NCI-H446 (cell line): ENCODE data around the gene TSPAN18.
"Not testable (repeated sequence)": the region's sequence is repeated elsewhere in the genome, so short reads cannot be mapped to it uniquely, and the experiment has no call there.

Experiments used
- DNase-seq, 2 experiments: peaks; one replicate each; lab custom pipeline; 2025; lab: John Stamatoyannopoulos, UW

TSPAN18 gene

DNA sequence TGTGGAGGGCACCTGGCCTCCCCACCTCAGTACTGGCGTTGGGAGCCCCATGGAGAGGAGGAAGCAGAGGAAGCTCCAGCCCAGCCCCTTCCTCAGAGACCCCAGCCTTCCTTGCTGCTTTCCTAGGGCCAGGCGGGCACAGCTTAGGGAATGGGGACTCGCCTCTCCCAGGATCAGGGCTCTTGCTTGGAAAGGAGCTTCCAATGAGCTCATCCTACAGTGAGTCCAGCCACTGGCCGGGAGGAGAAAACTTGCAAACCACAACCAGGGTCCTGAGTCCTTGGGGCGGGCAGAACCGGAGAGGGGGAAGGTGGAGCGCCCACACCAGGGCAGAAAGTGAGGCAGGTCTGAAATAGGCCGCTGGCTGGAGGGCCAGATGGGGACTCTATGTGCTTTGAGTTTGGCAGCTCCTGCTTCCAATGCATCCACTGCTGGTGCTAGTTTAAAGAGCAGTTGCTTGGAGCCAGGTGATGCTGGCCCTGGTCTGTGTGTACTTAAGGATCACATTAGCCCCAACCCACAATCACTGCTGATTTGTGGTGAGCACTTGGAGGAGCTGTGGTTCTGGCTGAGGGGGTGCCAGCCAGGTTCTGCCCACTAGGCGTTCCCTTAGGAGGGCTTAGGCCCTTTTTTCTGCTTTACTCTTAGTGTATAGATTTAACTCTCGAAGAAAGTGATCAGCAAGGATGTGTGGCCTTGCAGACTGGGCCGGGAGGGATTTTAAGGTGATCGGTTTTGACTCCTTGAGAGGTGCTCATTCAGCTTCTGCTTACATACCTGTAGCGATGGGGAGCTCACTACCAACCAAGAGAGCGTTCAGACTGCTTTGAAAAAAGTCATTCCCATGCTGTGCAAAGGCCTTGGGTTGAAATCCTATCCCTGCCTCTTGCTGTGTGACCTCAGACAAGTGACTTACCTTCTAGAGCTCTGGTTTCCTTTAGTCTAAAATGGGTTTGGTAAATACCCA is 142.0 kb downstream of the TSPAN18 start:
- peak in 1 of 2 experiments; percentile 70 for DNase-seq

DNA sequence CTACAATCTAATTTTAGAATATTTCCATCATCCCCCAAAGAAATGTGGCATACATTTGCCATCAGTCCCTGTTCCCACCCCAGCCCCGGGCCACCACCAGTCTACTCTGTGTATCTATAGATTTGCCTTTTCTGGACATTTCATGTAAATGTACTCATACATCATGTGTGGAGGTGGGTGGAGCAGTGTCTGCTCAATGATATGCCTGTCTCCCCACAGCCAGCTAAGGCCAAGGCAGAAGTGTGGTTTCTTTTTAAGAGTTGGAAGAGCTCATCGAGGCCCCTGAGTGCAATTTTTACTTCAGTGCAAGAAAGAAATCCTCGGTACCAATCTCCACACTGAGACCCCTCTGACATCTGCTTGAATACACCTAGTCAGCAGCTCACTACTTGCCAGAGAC is 143.4 kb downstream of the TSPAN18 start:
- DNase-seq: no peak

DNA sequence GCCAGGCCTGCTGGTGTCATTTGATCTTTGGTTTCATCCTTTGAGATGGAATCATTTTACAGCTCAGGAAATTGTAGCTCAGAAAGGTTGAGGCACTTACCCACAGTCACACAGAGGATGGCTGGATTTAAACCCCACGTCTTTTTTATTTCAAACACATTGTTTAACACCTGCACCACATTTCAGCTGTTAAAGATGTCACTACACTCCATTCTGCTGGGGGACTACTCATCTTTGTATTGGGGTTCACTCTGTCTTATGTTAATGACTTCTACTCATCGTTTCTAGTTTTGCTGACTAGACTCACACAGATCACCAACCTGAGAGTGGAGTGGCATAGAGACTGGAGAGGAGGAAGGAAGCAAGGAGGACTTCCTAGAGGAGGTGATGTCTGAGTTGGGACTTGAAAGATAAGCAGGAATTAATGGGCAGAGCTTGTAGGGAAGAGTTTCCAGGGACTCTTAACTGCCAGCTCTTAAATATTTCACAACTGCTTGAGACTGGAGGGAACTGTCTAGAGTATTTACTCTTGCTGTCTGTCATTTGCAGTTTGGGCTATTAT is 143.9 kb downstream of the TSPAN18 start:
- no peak for DNase-seq

DNA sequence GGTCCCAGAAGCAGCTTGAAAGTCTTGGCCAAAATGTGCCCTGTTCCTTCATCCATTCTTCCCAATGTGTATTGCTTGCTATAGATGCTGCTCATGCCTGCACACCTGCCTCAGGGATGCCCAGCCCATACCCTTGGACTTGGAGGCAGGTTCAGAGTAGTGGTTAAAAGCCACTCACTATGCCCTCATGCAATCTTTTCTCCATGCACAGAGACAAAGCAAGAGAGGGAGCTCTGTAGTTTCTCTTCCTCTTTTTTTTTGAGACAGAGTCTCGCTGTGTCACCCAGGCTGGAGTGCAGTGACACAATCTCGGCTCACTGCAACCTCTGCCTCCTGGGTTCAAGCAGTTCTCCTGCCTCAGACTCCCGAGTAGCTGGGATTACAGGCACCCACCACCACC is 144.9 kb downstream of the TSPAN18 start:
- not testable (repeated sequence) for DNase-seq

DNA sequence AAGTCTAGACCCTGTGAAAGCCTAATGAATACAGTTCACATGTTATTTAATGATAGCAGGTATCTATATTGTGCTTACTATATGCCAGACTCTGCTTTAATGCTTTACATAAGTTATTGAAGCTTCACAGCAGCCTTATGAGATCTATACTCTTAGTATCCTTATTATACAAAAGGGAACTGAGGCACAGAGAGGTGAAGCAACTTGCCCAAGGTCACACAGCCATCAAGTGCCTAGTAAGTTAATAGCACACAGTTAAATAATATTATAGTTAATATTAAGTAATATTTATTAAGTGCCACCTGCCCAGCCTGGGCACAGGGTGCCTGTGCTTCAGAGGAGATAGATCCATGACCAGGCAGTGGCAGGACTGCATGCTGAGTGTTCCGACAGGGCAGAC is 145.8 kb downstream of the TSPAN18 start:
- DNase-seq: no peak

DNA sequence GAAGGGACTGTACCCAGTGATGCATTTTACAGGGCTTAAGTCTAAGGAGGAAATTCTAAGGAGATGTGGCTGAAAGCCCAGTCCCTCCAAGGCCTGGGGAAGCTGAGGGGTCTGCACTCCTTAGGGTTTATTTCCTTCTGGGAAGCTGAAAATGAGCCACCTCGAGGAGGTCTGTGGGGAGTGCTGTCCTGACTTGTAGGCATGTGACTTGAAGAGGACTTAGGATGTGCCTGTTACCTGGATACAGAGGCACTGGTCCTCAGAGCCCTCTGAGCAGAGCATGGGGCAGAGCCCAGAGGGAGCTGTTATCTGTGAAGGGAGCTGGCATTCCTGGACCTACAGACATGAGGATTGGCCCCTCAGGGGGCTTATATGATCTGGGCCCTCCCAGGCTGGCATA is 146.8 kb downstream of the TSPAN18 start:
- no peak for DNase-seq

DNA sequence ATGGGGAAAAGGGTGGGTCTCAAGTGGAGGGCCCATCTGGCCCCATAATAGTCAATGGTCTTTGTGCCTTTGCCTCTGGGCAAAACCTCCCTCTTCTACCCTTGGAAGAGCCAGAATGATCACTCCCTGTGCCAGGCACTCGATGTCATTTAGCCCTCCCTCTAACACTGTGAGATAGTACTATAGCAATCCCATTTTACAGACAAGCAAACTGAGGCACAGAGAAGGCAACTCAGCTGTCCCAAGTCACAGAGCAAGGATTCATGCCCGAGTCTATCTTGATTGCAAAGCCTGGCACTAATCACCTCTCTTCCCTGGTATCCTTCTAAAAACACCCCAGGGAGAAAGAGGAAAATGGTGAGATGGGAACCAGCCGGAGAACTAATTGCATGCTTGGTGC is 147.5 kb downstream of the TSPAN18 start:
- DNase-seq: no peak

DNA sequence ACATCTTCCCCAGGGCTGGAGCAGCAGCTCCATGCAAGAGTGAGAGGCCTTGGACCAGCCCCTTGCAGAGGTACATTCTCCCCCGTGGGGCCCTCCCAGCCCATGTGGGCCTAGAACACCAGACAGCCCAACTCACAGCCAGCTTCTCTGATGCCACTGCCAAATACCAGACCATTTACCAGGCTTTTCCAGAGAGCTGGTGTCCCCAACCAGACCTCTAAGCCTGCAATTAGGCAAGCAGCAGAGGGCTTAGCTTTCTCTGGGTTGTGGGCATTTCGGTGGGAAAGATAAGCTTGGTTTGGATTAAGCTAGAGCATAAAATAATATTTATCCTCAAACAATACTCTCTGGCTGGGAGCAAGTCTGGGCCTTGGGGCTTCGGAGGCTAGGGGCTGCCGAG is 148.3 kb downstream of the TSPAN18 start:
- DNase-seq: no peak

DNA sequence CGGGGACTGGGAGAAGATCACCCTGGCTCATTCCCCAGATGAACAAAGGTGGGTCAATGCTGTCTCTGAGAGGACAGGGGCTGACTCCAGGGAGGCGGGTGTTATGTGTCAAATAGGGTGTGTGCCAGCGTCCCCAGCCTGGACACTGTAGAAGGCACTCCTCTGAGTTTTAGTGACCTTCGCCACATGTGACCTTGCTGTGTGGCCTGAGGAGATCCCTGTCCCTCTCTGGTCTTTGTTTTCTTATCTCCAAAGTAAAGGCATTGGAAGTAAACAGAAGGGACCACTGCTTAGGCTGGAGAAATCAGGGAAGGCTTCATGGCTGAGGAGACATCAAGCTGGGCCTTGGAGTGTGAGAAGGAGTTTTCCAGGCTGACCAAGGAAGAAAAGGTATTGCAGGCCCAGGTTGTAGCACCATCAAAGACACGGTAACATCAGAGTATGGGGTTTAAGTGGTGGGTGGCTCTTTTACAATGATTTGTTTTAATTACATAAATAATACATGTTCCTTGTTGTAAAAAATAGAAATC is 149.5 kb downstream of the TSPAN18 start:
- DNase-seq: no peak

DNA sequence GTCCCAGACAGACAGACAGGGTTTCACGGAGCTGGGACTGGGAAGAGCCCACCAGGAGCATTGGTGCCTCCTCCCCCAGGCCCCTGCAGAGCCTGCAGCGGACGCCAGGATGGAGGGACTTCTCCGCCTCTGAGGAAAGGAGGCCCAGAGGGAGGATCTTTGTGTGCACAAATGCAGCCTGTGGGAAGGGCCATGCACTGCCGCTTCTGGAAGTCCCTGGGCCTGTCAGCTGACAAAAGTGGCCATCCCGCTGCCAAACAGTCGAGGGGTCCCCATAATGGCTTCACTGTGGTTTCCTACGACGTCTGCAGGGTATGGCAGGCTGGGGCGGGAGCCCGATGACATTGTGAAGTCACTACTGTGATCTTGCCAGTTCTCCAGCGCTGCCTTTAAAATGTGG is 150.1 kb downstream of the TSPAN18 start:
- DNase-seq: no peak

DNA sequence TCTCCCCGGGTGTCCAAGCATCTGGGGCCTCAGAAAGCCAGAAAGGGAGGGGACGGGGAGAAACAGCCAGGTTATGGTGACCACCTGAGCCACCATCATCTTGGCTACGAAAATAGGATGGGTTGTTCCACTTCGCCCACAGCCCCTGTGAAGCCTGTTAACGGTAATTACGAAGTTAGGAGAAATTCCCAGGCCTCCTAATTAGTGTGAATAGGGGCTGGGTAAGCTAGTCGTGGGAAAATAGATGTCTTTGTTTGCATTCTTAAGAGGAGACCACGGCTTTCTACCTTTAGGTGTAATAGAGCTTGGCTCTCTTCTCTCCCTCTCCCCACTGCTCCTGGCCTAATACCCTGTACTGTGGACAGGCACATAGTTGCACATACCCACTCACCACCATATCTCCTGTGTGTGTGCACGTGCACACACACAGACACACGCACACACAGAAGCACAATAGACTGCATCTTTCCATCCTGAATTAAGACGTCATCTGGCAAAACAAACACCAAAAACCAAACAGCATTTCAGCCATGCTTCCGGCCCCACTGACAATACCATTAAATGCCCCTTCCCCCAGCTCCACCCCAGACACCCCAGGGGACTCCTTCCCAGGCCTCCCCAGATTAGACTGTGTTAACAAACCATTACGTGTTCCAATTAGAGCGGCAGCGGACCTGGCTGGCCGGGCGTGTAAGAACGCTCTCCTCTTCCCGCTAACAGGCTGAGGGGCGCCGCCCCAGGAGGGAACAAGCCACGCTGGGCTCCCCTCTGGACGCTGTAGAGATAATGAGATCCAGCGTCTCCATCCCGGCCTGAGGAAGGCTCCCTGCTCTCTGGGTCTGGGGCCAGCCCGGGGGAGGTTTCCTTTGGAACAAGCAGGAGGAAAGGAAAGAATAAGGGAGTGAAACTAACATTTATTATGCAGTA is 151.1 kb downstream of the TSPAN18 start:
- no peak for DNase-seq

DNA sequence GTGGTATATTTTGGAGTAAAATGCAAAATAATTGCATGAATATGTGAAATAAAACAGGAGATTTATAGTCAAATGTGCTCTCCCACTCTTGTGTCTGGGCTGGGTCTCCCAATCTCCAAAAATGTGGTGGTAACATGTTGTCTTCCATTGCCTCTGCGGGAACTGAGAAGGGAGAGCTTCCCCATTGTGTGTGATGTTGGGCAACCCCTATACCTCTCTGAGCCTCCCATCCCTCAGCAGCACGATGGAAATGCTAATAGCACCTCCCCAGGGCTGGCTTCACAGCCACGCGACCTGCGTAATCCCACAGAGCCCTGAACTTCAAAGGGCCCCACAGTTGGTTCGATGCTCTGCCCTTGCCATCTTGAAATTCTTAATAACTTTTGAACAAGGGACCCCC is 151.9 kb downstream of the TSPAN18 start:
- DNase-seq: no peak

DNA sequence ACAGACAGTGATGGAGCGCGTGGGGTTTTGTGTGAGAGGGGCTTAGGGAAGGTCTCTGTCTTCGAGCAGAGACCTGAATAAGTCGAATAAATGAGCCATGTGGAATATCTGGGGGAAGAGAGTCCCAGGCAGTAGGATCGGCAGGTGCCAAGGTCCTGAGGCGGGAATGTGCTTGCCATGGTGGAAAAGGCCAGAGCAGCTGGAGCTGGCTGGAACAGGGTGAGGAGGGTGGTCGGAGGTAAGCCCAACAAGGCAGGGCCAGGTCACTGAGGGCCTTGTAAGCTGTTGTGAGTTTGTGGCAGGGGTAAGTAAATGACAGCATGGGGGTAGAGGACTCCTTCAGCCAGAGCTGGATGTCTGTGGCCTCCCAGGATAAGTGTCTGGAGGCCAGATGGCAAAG is 152.7 kb downstream of the TSPAN18 start:
- DNase-seq: no peak

DNA sequence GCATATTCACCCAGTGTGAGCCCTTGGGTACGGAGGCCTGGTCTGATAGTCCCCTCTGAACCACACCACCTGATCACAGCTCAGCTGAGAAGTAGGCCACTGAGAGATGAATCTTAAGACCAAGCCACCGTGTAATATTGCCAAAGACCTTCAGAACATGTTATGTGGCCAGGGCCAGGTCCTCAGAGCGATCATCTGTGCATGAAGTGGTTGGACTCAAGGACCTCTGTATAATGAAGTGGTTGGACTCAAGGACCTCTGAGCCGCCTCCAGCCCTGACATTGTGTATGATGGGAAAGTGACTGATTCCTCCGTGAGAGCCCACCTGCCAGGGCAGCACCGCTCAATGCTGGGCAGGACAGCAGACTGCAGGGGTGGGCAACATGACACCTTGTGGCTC is 153.7 kb downstream of the TSPAN18 start:
- DNase-seq: no peak

DNA sequence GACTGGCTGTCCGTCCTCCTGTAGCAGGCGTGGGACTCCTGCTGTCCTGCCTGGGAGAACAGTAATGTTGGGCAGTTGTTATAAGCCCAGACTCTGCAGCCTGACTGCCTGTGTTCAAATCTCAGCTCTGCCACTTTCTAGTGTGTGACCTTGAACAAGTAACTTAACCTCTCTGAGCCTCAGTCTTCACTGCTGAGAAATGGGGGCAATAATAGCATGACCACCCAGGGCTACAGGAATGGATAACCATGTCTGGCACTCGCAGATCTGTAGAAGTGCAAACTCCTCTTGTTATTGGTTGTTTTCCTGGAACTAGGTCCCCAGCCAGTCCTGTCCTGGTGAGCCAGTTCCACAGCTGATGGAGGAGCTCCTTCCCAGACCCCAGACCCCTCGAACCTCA is 154.2 kb downstream of the TSPAN18 start:
- no peak for DNase-seq

DNA sequence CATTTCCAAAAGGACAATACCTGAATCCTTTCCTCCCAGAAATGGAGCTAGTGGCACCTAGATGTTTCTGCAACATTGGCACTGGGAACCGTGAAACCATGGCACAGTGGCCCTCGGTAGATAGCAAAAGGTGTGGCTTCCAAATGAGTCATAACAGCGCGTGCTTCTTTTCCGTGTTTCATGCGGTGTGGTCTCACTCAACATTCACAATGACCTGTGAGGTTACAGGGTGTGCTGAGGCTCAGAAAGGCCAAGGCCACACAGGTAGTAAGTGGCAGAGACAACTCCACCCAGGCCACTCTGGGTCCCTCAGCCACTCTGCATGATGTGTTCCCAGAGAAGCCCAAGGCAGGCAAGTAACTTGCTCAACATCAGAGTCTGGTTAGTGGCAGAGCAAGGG is 156.5 kb downstream of the TSPAN18 start:
- DNase-seq: no peak

DNA sequence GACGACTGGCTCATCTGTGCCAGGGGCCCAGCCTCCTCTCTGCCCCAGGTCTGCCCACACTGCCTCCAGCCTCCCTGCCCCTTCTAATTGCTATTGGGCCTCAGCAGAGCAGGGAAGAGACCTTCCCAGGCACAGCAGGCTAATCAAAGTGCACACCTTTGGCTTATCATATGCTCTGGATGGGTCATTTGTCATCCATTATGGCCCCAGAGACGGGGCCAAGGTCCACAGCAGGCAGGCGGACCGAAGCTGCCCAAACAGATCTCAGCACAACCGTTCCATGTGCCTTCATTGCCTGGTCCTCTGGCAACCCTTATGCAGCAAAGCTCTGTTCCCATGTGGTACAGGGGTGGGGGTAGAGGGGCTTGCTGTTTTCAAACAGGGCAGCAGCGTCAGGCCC is 157.3 kb downstream of the TSPAN18 start:
- DNase-seq: no peak

DNA sequence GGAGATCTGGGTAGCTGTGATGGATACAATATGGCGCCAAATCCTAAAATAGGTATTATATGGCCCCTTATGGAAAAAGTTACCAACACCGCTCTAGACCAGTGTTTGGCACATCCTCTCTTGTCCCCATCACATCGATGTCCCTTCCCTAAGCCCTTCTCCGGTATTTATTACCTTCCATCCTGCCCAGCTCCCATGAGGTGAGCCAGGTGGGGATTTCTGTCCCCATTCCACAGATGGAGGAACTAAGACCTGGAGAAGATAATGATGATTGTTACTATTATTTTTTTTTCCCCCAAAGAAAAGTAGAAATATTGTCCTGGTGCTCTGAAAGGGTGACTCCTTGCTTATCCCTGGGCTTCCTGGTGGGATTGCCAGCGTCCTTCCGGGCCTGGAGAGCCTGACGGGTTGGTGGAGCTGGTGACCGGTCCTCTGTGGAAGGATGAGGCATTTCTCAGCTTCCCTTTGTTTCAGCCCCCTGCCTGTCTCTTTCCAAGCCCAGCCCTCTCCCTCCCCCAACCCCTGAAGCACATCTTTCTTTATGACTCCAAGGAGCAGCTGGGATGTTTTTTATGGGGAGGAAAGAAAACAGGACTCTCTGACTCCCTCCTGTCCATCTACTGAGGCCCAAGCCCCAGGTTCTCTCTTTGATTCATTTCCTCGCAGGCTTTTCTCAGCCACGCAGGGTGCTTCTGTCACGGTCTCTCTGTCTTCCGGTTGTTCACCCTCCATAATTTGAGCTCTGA is 158.5 kb downstream of the TSPAN18 start:
- DNase-seq: no peak

DNA sequence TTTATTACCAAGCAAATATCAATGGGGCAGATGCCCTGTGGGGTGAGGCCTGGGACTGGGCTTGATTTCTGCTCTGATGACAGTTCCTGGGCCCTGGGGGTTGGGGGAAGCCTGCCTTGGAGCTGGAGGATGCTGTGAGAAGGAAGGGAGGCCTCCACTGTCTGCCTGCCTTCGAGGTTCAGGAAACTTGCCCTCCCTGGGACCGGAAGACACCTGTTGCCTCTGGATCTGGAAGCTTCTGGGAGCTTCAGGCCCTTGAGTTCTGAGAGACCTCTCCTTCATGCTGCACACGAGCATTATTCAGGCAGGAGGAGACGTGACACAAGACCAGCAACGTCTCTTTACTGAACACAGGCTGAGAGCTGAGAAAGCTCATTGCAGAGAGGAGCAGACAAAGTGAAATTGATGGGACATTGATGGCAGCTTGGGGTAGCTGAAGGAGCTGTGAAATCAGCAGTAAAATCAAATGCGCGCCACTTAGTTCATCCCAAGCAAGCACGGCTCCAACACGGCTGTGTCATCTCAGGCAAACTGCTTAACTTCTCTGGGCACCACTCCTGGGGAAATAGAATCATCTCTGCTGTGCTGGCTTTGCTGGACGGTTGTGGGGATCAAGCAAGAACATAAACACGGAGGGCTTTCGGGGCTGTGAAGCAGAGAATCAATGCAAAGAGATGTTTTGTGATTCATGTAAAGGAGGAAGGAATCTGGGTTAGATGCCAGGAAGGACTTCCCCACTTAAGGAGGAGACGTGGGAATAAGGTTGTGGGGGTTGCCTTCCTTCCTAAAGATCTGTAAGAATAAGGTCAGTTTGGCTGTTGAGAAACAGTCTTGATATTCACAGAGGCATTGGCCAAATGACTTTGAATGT is 159.4 kb downstream of the TSPAN18 start:
- no peak for DNase-seq

DNA sequence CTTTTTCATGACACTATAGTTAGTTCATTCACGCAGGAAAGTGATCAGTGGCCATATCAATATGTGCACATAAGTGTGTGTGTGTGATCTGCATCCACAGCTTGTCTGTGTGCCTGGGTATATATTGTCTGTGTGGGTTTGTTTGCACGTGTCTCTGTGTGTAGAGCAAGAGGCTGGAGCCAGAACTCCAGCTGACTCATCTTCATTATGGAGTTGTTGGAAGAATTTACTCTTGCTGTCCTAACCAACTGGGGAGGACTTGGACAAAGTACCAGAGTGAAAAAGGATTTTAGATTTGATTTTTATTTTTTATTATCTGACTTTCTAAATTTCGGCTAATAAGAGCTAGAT is 160.0 kb downstream of the TSPAN18 start:
- peak in 1 of 2 experiments; percentile 52 for DNase-seq

DNA sequence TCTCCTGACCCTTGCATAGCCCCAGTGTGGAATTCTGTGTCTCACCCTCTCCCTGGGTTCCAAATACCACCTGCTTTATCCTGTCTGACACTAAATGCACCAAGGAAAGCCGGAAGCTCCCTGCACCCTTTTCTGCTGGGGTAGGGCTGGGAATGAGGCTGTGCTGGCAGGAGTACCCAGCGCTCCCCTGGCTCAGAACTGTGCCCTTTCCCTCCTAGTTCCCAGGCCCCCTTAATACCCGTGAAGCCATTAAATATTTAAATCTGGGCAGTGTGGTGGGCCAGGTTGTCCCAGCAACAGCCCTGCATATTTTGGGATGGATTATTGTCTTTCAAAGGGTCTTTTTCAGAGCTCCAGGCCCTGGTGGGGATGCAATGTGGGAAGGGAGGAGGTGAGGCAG is 160.9 kb downstream of the TSPAN18 start:
- DNase-seq: no peak
